Esophagus muscularis mucosa (tissue), 4 donors: ENCODE measurements around the gene TNFAIP8L1. TPM values are rescaled to one million over a fixed set of nuclear protein-coding genes. Genes with fewer than 3 reads are reported as not detected.

Source experiments
- DNase-seq: peaks from one replicate; pipeline ENCODE4 v3.0.0-alpha.2; 2017; ENCODE audit errors: extremely low spot score
- H3K27ac ChIP-seq, 4 donors: fragments of 200-600 bp; sonication (generic); replicated peaks in 1 of 4; 1 replicate in 3 of 4; 2 replicates in 1 of 4; pipeline ENCODE4 v1.5.1; 2016 to 2019; ENCODE audit warnings: mild to moderate bottlenecking in 1 of 4
- H3K27me3 ChIP-seq, 4 donors: fragments of 200-600 bp; sonication (generic); one replicate each; pipeline versions ENCODE4 v1.5.1 to v1.6.0; 2016 to 2019
- H3K36me3 ChIP-seq, 4 donors: fragments of 200-600 bp; sonication (generic); one replicate each; pipeline ENCODE4 v1.5.1; 2016 to 2019
- H3K4me1 ChIP-seq, 4 donors: fragments of 200-600 bp; sonication (generic); one replicate each; pipeline ENCODE4 v1.5.1; 2016 to 2019
- H3K4me3 ChIP-seq, 4 donors: fragments of 200-600 bp; sonication (generic); 1 replicate in 2 of 4; 2 replicates in 2 of 4; pipeline ENCODE4 v1.5.1; 2016 to 2019; ENCODE audit warnings: mild to moderate bottlenecking in 4 of 4, moderate library complexity in 1 of 4
- H3K9me3 ChIP-seq, 4 donors: fragments of 200-600 bp; sonication (generic); 1 replicate in 3 of 4; 2 replicates in 1 of 4; pipeline ENCODE4 v1.5.1; 2016 to 2019
- CTCF ChIP-seq, 3 experiments: fragments of 200-600 bp in 2 of 3; fragments of 450-650 bp in 1 of 3; sonication (generic) in 2 of 3; IDR thresholded peaks; one replicate each; pipeline ENCODE4 v1.5.1; 2017 to 2019; ENCODE audit warnings: antibody characterized with exemption in 3 of 3, mild to moderate bottlenecking in 2 of 3, moderate library complexity in 1 of 3
- EP300 ChIP-seq: sonication (generic); formaldehyde crosslinking; IDR thresholded peaks from one replicate; pipeline ENCODE4 v1.6.1; 2017; ENCODE audit warnings: antibody characterized with exemption
- POLR2A ChIP-seq: fragments of 450-650 bp; IDR thresholded peaks from one replicate; pipeline ENCODE4 v1.6.1; 2017; ENCODE audit warnings: antibody characterized with exemption, moderate library complexity, mild to moderate bottlenecking, low read depth
- POLR2AphosphoS5 ChIP-seq, 2 donors: sonication (generic); formaldehyde crosslinking; IDR thresholded peaks; one replicate each; pipeline ENCODE4 v1.6.1; 2017; ENCODE audit warnings: antibody characterized with exemption in 2 of 2
- WGBS: methylation state at CpG from one replicate; pipeline ENCODE4 v1.1.5; 2018; 5-methylcytosine and 5-hydroxymethylcytosine counted together
- intact Hi-C: fragments of 100-400 bp; cut with DNase I; formaldehyde crosslinking; loops from one replicate; pipeline ENCODE4 v1.15.1; 2023
- total RNA-seq, 4 donors: library from RNA; depleted of rRNA; stranded (reverse); fragments of >200 nt; gene quantifications; one replicate each; pipeline versions ENCODE4 v1.1.0 to v1.2.1, GENCODE V29; 2016

Gene TNFAIP8L1
- total RNA-seq, 4 donors from 2014 or later, result 5.5 to 16.5 (median 13.2) TPM

GRCh38 chr19:4699826-4700692 lies 60.7 kb downstream of the TNFAIP8L1 start:
- Histone ChIP-seq H3K36me3 (peaks cover 63 to 100% (median 98%) of the 10 kb centered on the region in 4 donors), H3K4me3 (no peak overlapping the region), H3K27ac (no peak overlapping the region), H3K27me3 (no peaks in the 10 kb centered on the region), H3K4me1 (peaks cover 0 to 12% (median 3%) of the 10 kb centered on the region in 4 donors), H3K9me3 (no peaks in the 10 kb centered on the region)
- TF ChIP-seq POLR2A, result no peak
- TF ChIP-seq EP300, result no peak
- no peak for TF ChIP-seq POLR2AphosphoS5 (IDR thresholded peaks at IDR 0.05)
- no peak for TF ChIP-seq CTCF (IDR thresholded peaks at IDR 0.05)
- intact Hi-C loops, result no loop called here
- 94% methylated on average over 19 of the region's 33 CpGs for WGBS
- DNase-seq, result no peak

- intact Hi-C loops, result no loop called here
- TF ChIP-seq POLR2AphosphoS5 (IDR thresholded peaks at IDR 0.05) (no peak), POLR2A (no peak), EP300 (no peak), CTCF (IDR thresholded peaks at IDR 0.05) (no peak)
- H3K36me3 ChIP-seq, result peaks cover 59 to 100% (median 98%) of the 10 kb centered on the region in 4 donors
Measured at GRCh38 chr19:4700693-4700970, 61.3 kb downstream of the TNFAIP8L1 start.

GRCh38 chr19:4701557-4701956 lies 62.2 kb downstream of the TNFAIP8L1 start:
- no peaks in the 10 kb centered on the region for H3K9me3 ChIP-seq
- H3K4me1 ChIP-seq, result peaks cover 3 to 15% (median 10%) of the 10 kb centered on the region in 4 donors
- DNase-seq, result no peak
- H3K27ac ChIP-seq, result no peak overlapping the region
- TF ChIP-seq CTCF (IDR thresholded peaks at IDR 0.05), result no peak
- no peak for TF ChIP-seq POLR2A
- no peak for TF ChIP-seq POLR2AphosphoS5 (IDR thresholded peaks at IDR 0.05)
- no peak for TF ChIP-seq EP300
- no peaks in the 10 kb centered on the region for H3K27me3 ChIP-seq
- peaks cover 52 to 95% (median 91%) of the 10 kb centered on the region in 4 donors for H3K36me3 ChIP-seq
- WGBS, result 88% methylated on average over 7 of the region's 8 CpGs
- H3K4me3 ChIP-seq, result no peak overlapping the region
- intact Hi-C loops, result no loop called here

More at GRCh38 chr19:4700693-4700970, 61.3 kb downstream of the TNFAIP8L1 start:
- Histone ChIP-seq H3K4me3 (no peak overlapping the region), H3K27ac (no peak overlapping the region), H3K4me1 (peaks cover 3 to 9% (median 5%) of the 10 kb centered on the region in 4 donors), H3K9me3 (no peaks in the 10 kb centered on the region), H3K27me3 (no peaks in the 10 kb centered on the region)
- DNase-seq, result no peak
- WGBS, result 87% methylated on average over 11 of the region's 11 CpGs

GRCh38 chr19:4702764-4703163 lies 63.4 kb downstream of the TNFAIP8L1 start:
- no peak for DNase-seq
- Histone ChIP-seq H3K9me3 (no peaks in the 10 kb centered on the region), H3K27me3 (no peaks in the 10 kb centered on the region), H3K4me3 (no peak overlapping the region), H3K4me1 (peaks cover 9 to 27% (median 21%) of the 10 kb centered on the region in 4 donors), H3K27ac (no peak overlapping the region), H3K36me3 (peaks cover 49 to 86% (median 78%) of the 10 kb centered on the region in 4 donors)
- no peak for TF ChIP-seq EP300
- TF ChIP-seq CTCF (IDR thresholded peaks at IDR 0.05), result no peak
- TF ChIP-seq POLR2AphosphoS5 (IDR thresholded peaks at IDR 0.05), result no peak
- no peak for TF ChIP-seq POLR2A
- WGBS, result 88% methylated on average over 11 of the region's 11 CpGs
- intact Hi-C loops, result no loop called here
